Measurements from ENCODE around the gene UTP25. TPM values are rescaled to one million over a fixed set of nuclear protein-coding genes. Genes with fewer than 3 reads are reported as not detected.

UTP25 gene
- total and polyA plus RNA-seq, 2 of the 4 experiments (the other 2 are of a cell fraction): 7.1 to 17.4 TPM

DNA sequence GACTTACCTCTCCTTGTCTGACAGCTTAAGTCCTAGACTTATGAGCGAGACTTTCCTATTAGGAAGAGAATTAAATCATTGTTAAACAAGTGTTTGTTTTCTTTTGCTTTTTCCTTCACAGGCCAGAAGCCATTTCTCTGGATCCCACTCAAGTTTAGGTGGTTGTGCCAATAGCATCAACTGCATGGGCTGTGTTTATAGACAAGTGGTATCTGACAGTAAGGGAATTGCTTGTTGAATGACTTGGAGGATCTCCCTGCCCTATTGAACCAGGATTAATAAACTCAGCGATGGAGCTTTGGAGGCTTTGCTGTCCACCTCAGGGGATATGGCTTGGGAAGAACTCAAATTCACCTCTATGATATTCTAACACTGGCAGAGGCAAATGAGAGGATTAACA, 43.7 kb downstream of the UTP25 start:
- Histone ChIP-seq H3K79me1 (ENCODE audit: low read depth in 1 of 2, low read length in 2 of 2) (no peaks in the 10 kb centered on the region), H2BK15ac (ENCODE audit: low read depth, low read length) (no peak overlapping the region), H3K4me1 (ENCODE audit: control insufficient read depth, insufficient read depth, low read length) (peaks cover 2% of the 10 kb centered on the region; the same call in 1 of the 2 replicates), H4K5ac (ENCODE audit: low read depth, low read length) (no peak overlapping the region), H3K56ac (ENCODE audit: extremely low read depth, insufficient read depth, low read length) (no peak overlapping the region), H3K4me2 (ENCODE audit: low read depth, low read length) (no peak overlapping the region), H2AK9ac (replicated peaks; ENCODE audit: low read depth, low read length, poor library complexity) (no peak overlapping the region), H4K8ac (ENCODE audit: low read depth in 2 of 2, low read length in 2 of 2) (no peak overlapping the region), H3K27ac (ENCODE audit: insufficient read depth, low read length) (no peak overlapping the region), H2AFZ (replicated peaks; ENCODE audit: low read length, poor library complexity) (no peak overlapping the region), H2AK5ac (ENCODE audit: low read depth, low read length) (no peak overlapping the region), H2BK120ac (ENCODE audit: low read depth, low read length) (no peak overlapping the region), H3K36me3 (ENCODE audit: control insufficient read depth, insufficient read depth, low read length) (no peaks in the 10 kb centered on the region), H2BK20ac (ENCODE audit: low read depth, low read length) (no peak overlapping the region), H3K23ac (ENCODE audit: low read depth, low read length) (no peak overlapping the region), H3K27me3 (ENCODE audit: control insufficient read depth, insufficient read depth, low read length) (no peaks in the 10 kb centered on the region), H4K20me1 (ENCODE audit: insufficient read depth, low read length) (no peaks in the 10 kb centered on the region), H3K9me1 (ENCODE audit: insufficient read depth, low read length) (no peaks in the 10 kb centered on the region; the same call in 1 of the 2 replicates), H2BK5ac (ENCODE audit: low read depth, low read length, poor library complexity, severe bottlenecking) (no peak overlapping the region), H3K14ac (replicated peaks; ENCODE audit: low read depth, low read length) (no peak overlapping the region), H3K4ac (ENCODE audit: low read depth, low read length) (no peak overlapping the region), H3K9me3 (ENCODE audit: control insufficient read depth, insufficient read depth, low read length) (peaks cover 3% of the 10 kb centered on the region), H4K91ac (ENCODE audit: insufficient read depth, low read depth, low read length) (no peak overlapping the region), H3K4me3 (ENCODE audit: insufficient read depth, low read depth, low read length) (no peak overlapping the region), H3K9ac (ENCODE audit: low read depth, low read length) (no peak overlapping the region), H3K18ac (ENCODE audit: low read depth, low read length) (no peak overlapping the region)
- intact Hi-C loops (cut with micrococcal nuclease): no loop called here
- no CpG with 5 or more reads among the region's 2 CpGs for WGBS, 2 experiments (ENCODE audit: extremely low coverage in 2 of 2, insufficient read length in 1 of 2)
- no TSS peak for BruUV-seq (replicated peaks)
- ChIA-PET CTCF (no interaction called here), POLR2A (ENCODE audit: unreplicated experiment) (no interaction called here)
- dilution Hi-C loops (cut with HindIII; ENCODE audit: low sequenced_read_pairs, unreplicated experiment): no loop called here
- TF ChIP-seq, protein P1, sequence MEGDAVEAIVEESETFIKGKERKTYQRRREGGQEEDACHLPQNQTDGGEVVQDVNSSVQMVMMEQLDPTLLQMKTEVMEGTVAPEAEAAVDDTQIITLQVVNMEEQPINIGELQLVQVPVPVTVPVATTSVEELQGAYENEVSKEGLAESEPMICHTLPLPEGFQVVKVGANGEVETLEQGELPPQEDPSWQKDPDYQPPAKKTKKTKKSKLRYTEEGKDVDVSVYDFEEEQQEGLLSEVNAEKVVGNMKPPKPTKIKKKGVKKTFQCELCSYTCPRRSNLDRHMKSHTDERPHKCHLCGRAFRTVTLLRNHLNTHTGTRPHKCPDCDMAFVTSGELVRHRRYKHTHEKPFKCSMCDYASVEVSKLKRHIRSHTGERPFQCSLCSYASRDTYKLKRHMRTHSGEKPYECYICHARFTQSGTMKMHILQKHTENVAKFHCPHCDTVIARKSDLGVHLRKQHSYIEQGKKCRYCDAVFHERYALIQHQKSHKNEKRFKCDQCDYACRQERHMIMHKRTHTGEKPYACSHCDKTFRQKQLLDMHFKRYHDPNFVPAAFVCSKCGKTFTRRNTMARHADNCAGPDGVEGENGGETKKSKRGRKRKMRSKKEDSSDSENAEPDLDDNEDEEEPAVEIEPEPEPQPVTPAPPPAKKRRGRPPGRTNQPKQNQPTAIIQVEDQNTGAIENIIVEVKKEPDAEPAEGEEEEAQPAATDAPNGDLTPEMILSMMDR (conservative IDR thresholded peaks at IDR 0.05; ENCODE audit: low read depth, low read length): no peak
- no peak for TF ChIP-seq SMC3 (IDR thresholded peaks at IDR 0.05; ENCODE audit: low read depth, low read length)
- TF ChIP-seq ELK1 (IDR thresholded peaks at IDR 0.05; ENCODE audit: borderline replicate concordance, low read depth, low read length): no peak
- TF ChIP-seq RAD21 (IDR thresholded peaks at IDR 0.05; ENCODE audit: low read length): no peak
- no peak for TF ChIP-seq RCOR1 (IDR thresholded peaks at IDR 0.05; ENCODE audit: insufficient replicate concordance, low read length)
- no peak for TF ChIP-seq NFE2L2 (IDR thresholded peaks at IDR 0.05; ENCODE audit: low read depth, low read length)
- TF ChIP-seq CEBPB (IDR thresholded peaks at IDR 0.05; ENCODE audit: low read depth, low read length): no peak
- TF ChIP-seq, protein P2, sequence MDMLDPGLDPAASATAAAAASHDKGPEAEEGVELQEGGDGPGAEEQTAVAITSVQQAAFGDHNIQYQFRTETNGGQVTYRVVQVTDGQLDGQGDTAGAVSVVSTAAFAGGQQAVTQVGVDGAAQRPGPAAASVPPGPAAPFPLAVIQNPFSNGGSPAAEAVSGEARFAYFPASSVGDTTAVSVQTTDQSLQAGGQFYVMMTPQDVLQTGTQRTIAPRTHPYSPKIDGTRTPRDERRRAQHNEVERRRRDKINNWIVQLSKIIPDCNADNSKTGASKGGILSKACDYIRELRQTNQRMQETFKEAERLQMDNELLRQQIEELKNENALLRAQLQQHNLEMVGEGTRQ (IDR thresholded peaks at IDR 0.05; ENCODE audit: low read depth, low read length): no peak
- TF ChIP-seq RFX5 (IDR thresholded peaks at IDR 0.05; ENCODE audit: low read depth, low read length): no peak
- no peak for TF ChIP-seq MAFK (IDR thresholded peaks at IDR 0.05; ENCODE audit: low read depth, low read length)
- no peak for TF ChIP-seq POLR2A (IDR thresholded peaks at IDR 0.05; ENCODE audit: low read depth, low read length)
- in situ Hi-C loops (cut with MboI; ENCODE audit: low sequenced_read_pairs): loop anchor here (5.0 to 25.0 kb wide), 2 partner anchors 116 to 441 kb away; no protein-coding TSS in a partner anchor
- DNase-seq: no peak
- no peak for ATAC-seq (ENCODE audit: low read depth)
